Endothelial cell of umbilical vein (primary cell): Measurements from ENCODE around the gene RPTN. TPM values are rescaled to one million over a fixed set of nuclear protein-coding genes. Genes with fewer than 3 reads are reported as not detected.

Source experiments
- BruUV-seq: library from RNA; stranded (reverse); fragments of 400-500 nt; replicated peaks from 2 replicates; lab custom pipeline; 2021; lab: Mats Ljungman, UMichigan
- CTCF ChIA-PET: fragments of 300-600, 350-600 bp; sonication (Branson Sonifier 250); formaldehyde crosslinking; loops from one replicate; lab custom pipeline; 2021; ENCODE audit warnings: antibody characterized with exemption, inconsistent platforms; lab: Charles Lee
- POLR2A ChIA-PET: fragments of 300-600, 350-600 bp; sonication (Branson Sonifier 250); formaldehyde crosslinking; loops from one replicate; lab custom pipeline; 2021; ENCODE audit warnings: antibody characterized with exemption, inconsistent platforms; lab: Charles Lee
- DNase-seq: peaks from one replicate; pipeline ENCODE4 v3.0.0-alpha.2; 2011; ENCODE audit warnings: low read depth, low spot score
- FAIRE-seq: peaks from 2 replicates; lab custom pipeline; 2011; peaks lifted over from hg19 to GRCh38; lab: Jason Lieb, UNC
- H2AFZ ChIP-seq: 2 replicates; pipeline ENCODE4 v1.6.0; 2012; ENCODE audit warnings: low read depth, low read length, control low read depth, inconsistent platforms
- H3K27ac ChIP-seq: 2 replicates; pipeline ENCODE4 v1.5.1; 2011; ENCODE audit warnings: low read depth, mild to moderate bottlenecking, control low read depth, low read length, moderate library complexity; ENCODE audit not compliant: insufficient read depth
- H3K27me3 ChIP-seq, 2 experiments: 2 replicates each; pipeline versions ENCODE4 v1.6.0 to v1.6.1; 2011; ENCODE audit warnings: low read length in 2 of 2, mixed read lengths in 1 of 2; ENCODE audit not compliant: control insufficient read depth in 2 of 2, insufficient read depth in 2 of 2
- H3K36me3 ChIP-seq, 2 experiments: 2 replicates in 1 of 2; 3 replicates in 1 of 2; pipeline ENCODE4 v1.5.1; 2011; ENCODE audit warnings: low read length in 2 of 2, mild to moderate bottlenecking in 1 of 2, moderate library complexity in 1 of 2; ENCODE audit not compliant: control insufficient read depth in 2 of 2, insufficient read depth in 2 of 2; ENCODE audit errors: extremely low read depth in 1 of 2
- H3K4me1 ChIP-seq: 3 replicates; pipeline ENCODE4 v1.5.1; 2011; ENCODE audit warnings: mild to moderate bottlenecking, low read length; ENCODE audit not compliant: control insufficient read depth, insufficient read depth; ENCODE audit errors: extremely low read depth
- H3K4me2 ChIP-seq: 2 replicates; pipeline ENCODE4 v1.6.1; 2011; ENCODE audit warnings: low read length, control low read depth, mixed read lengths; ENCODE audit not compliant: insufficient read depth
- H3K4me3 ChIP-seq, 3 experiments: fragments of 200-600 bp in 1 of 3; sonication (generic), shearing (Covaris generic) in 1 of 3; replicated peaks in 1 of 3; 2 replicates each; pipeline ENCODE4 v1.5.1; 2011 to 2016; ENCODE audit warnings: control low read depth in 3 of 3, low read length in 3 of 3, mild to moderate bottlenecking in 2 of 3, inconsistent platforms in 1 of 3, low read depth in 1 of 3, moderate library complexity in 1 of 3; ENCODE audit not compliant: insufficient read depth in 1 of 3
- H3K79me2 ChIP-seq: 2 replicates; pipeline ENCODE4 v1.6.0; 2012; ENCODE audit warnings: low read length, inconsistent platforms; ENCODE audit not compliant: control insufficient read depth, insufficient read depth
- H3K9ac ChIP-seq: replicated peaks from 2 replicates; pipeline ENCODE3; 2011; ENCODE audit warnings: low read length, control low read depth; ENCODE audit not compliant: insufficient read depth; ENCODE audit errors: extremely low read depth
- H3K9me1 ChIP-seq: replicated peaks from 3 replicates; pipeline ENCODE4 v1.6.0; 2011; ENCODE audit warnings: mild to moderate bottlenecking, low read length; ENCODE audit not compliant: control insufficient read depth, insufficient read depth; ENCODE audit errors: extremely low read depth
- H3K9me3 ChIP-seq: replicated peaks from 2 replicates; pipeline ENCODE4 v1.5.1; 2012; ENCODE audit warnings: low read length, inconsistent platforms; ENCODE audit not compliant: control insufficient read depth, insufficient read depth
- H4K20me1 ChIP-seq: replicated peaks from 2 replicates; pipeline ENCODE3; 2011; ENCODE audit warnings: mild to moderate bottlenecking, low read length; ENCODE audit not compliant: control insufficient read depth, insufficient read depth; ENCODE audit errors: extremely low read depth
- CTCF ChIP-seq, 2 donors: IDR thresholded peaks; 1 replicate in 1 of 2; 2 replicates in 1 of 2; pipeline ENCODE4 v1.5.1; 2011; ENCODE audit warnings: low read length in 2 of 2, mild to moderate bottlenecking in 2 of 2, moderate library complexity in 2 of 2, control low read depth in 1 of 2, inconsistent platforms in 1 of 2, low read depth in 1 of 2; ENCODE audit not compliant: insufficient read depth in 1 of 2; ENCODE audit errors: extremely low read depth in 1 of 2
- EZH2 ChIP-seq: IDR thresholded peaks from 2 replicates; pipeline ENCODE4 v1.6.1; 2012; ENCODE audit warnings: borderline replicate concordance, low read depth, mild to moderate bottlenecking, moderate library complexity, low read length, inconsistent platforms; ENCODE audit not compliant: severe bottlenecking
- FOS ChIP-seq: IDR thresholded peaks from 2 replicates; pipeline ENCODE4 v1.6.1; 2011; ENCODE audit warnings: mild to moderate bottlenecking, low read length, moderate library complexity, borderline replicate concordance; ENCODE audit not compliant: insufficient read depth
- GATA2 ChIP-seq: IDR thresholded peaks from 2 replicates; pipeline ENCODE4 v1.7.0; 2011; ENCODE audit warnings: low read depth, mild to moderate bottlenecking, moderate library complexity, mixed read lengths, low read length; ENCODE audit not compliant: insufficient read length, insufficient read depth
- JUN ChIP-seq: IDR thresholded peaks from 2 replicates; pipeline ENCODE4 v1.6.1; 2011; ENCODE audit warnings: borderline replicate concordance, low read depth; ENCODE audit not compliant: insufficient read length, insufficient read depth
- MAX ChIP-seq: IDR thresholded peaks from 2 replicates; pipeline ENCODE4 v1.6.1; 2011; ENCODE audit not compliant: insufficient read depth, insufficient read length
- MYC ChIP-seq: IDR thresholded peaks from one replicate; pipeline ENCODE4 v1.6.1; 2011; ENCODE audit warnings: mild to moderate bottlenecking, low read depth, low read length
- POLR2A ChIP-seq: IDR thresholded peaks from 2 replicates; pipeline ENCODE4 v1.6.1; 2012; ENCODE audit warnings: low read depth, mild to moderate bottlenecking, control low read depth, low read length
- POLR2AphosphoS5 ChIP-seq: IDR thresholded peaks from 2 replicates; pipeline ENCODE4 v1.6.1; 2012; ENCODE audit warnings: low read depth, mild to moderate bottlenecking, control low read depth, low read length, moderate library complexity; ENCODE audit not compliant: insufficient read depth
- dilution Hi-C: fragments of 300-500 bp; cut with MboI; formaldehyde crosslinking; loops from one replicate; pipeline ENCODE4 v1.15.0; 2019; ENCODE audit warnings: low sequenced_read_pairs; ENCODE audit not compliant: extremely low pct_ligation_motif_present
- intact Hi-C: fragments of 100-400 bp; cut with micrococcal nuclease; formaldehyde crosslinking; loops from one replicate; pipeline ENCODE4 v1.10.0; 2022
- polyA plus RNA-seq, 4 experiments: library from polyadenylated mRNA; depleted of rRNA in 3 of 4; stranded (reverse) in 3 of 4; unstranded in 1 of 4; fragments of >200 nt; gene quantifications; 2 replicates each; pipeline versions ENCODE4 v1.2.1 to v1.2.3, GENCODE V29; 2011 to 2012; ENCODE audit warnings: missing spikeins in 1 of 4
- total RNA-seq: library from RNA; stranded (reverse); gene quantifications from 2 replicates; pipeline ENCODE4 v1.2.3, GENCODE V29; 2021

The RPTN gene
- total and polyA plus RNA-seq, 2 donors (not counting 3 experiments of a cell fraction or from before 2014, with no cell fraction given) = not detected

- Histone ChIP-seq H3K4me3 (no peak overlapping the region), H3K9me3 (no peaks in the 10 kb centered on the region), H3K4me1 (peaks cover 4% of the 10 kb centered on the region), H3K36me3 (no peaks in the 10 kb centered on the region), H3K4me2 (no peak overlapping the region), H3K27me3 (peaks cover 0 to 5% of the 10 kb centered on the region in 2 experiments), H3K79me2 (no peaks in the 10 kb centered on the region), H3K9me1 (no peaks in the 10 kb centered on the region), H4K20me1 (no peaks in the 10 kb centered on the region), H2AFZ (no peak overlapping the region), H3K9ac (no peak overlapping the region), H3K27ac (no peak overlapping the region)
- ChIA-PET POLR2A (no interaction called here), CTCF (interaction anchor here (0.6 to 7.5 kb wide), 8 partner anchors 12 to 285 kb away, joined by 3 to 296 read pairs (median 6); no protein-coding TSS in a partner anchor)
- BruUV-seq = no TSS peak
- DNase-seq (no peak), FAIRE-seq (no peak)
- peak in 1 of 2 donors; percentile 15 for TF ChIP-seq CTCF (IDR thresholded peaks at IDR 0.05; ENCODE audit: extremely low read depth in 1 of 2, insufficient read depth in 1 of 2, low read depth in 1 of 2, low read length in 2 of 2)
- TF ChIP-seq EZH2 = no peak
- intact Hi-C loops = loop anchor here (10.0 kb wide), 1 partner anchor 248 kb away; no protein-coding TSS in a partner anchor
- dilution Hi-C loops = no loop called here
Observed at GRCh38 chr1:152182431-152182830, 23.4 kb upstream of the RPTN start.

GRCh38 chr1:152179566-152179965 is 20.5 kb upstream of the RPTN start:
- H3K9me3 ChIP-seq = no peaks in the 10 kb centered on the region
- intact Hi-C loops (no loop called here), dilution Hi-C loops (no loop called here)
- no peak for TF ChIP-seq POLR2A
- no peak for TF ChIP-seq JUN
- TF ChIP-seq CTCF (IDR thresholded peaks at IDR 0.05; ENCODE audit: extremely low read depth in 1 of 2, insufficient read depth in 1 of 2, low read depth in 1 of 2, low read length in 2 of 2) = no peak
- no peak for TF ChIP-seq MYC
- no peak for TF ChIP-seq FOS
- no peak for TF ChIP-seq MAX
- TF ChIP-seq GATA2 = no peak
- no peak for TF ChIP-seq EZH2
- TF ChIP-seq POLR2AphosphoS5 = no peak
- H3K9ac ChIP-seq = no peak overlapping the region
- H3K27me3 ChIP-seq = peaks cover 0 to 3% of the 10 kb centered on the region in 2 experiments
- ChIA-PET CTCF (interaction anchor here (0.8 to 3.2 kb wide), 2 partner anchors 10 to 279 kb away, joined by 4 to 16 read pairs; no protein-coding TSS in a partner anchor), POLR2A (interaction anchor here (0.6 kb wide), 1 partner anchor 80 kb away, joined by 4 read pairs; no protein-coding TSS in a partner anchor)
- H3K4me3 ChIP-seq = no peak overlapping the region
- no TSS peak for BruUV-seq
- no peak overlapping the region for H3K27ac ChIP-seq
- no peak overlapping the region for H3K4me2 ChIP-seq
- DNase-seq = no peak
- H2AFZ ChIP-seq = no peak overlapping the region
- H4K20me1 ChIP-seq = no peaks in the 10 kb centered on the region
- no peaks in the 10 kb centered on the region for H3K79me2 ChIP-seq
- no peaks in the 10 kb centered on the region for H3K9me1 ChIP-seq
- no peaks in the 10 kb centered on the region for H3K36me3 ChIP-seq
- FAIRE-seq = no peak
- H3K4me1 ChIP-seq = peaks cover 4% of the 10 kb centered on the region
